ENCODE results near the gene DOCK8. TPM values are rescaled to one million over a fixed set of nuclear protein-coding genes. Genes with fewer than 3 reads are reported as not detected.

DOCK8 gene
- total RNA-seq, 1 donor from 2014 or later, result 3.8 TPM

- Histone ChIP-seq H3K36me3 (ENCODE audit: control insufficient read depth, insufficient read depth, low read length) (no peaks in the 10 kb centered on the region), H3K4me3 (ENCODE audit: low read depth, low read length) (no peak overlapping the region), H3K27me3 (ENCODE audit: control insufficient read depth, insufficient read depth, low read length) (no peaks in the 10 kb centered on the region)
- no peak for DNase-seq (ENCODE audit: low read depth)
- TF ChIP-seq CTCF (IDR thresholded peaks at IDR 0.05; ENCODE audit: insufficient read depth, low read length, poor library complexity, severe bottlenecking), result no peak
These were observed 45.0 kb downstream of the DOCK8 start for GRCh38 chr9:259405-260404.

- no peak for TF ChIP-seq CTCF (IDR thresholded peaks at IDR 0.05; ENCODE audit: insufficient read depth, low read length, poor library complexity, severe bottlenecking)
- Histone ChIP-seq H3K36me3 (ENCODE audit: control insufficient read depth, insufficient read depth, low read length) (no peaks in the 10 kb centered on the region), H3K27me3 (ENCODE audit: control insufficient read depth, insufficient read depth, low read length) (no peaks in the 10 kb centered on the region), H3K4me3 (ENCODE audit: low read depth, low read length) (no peak overlapping the region)
- DNase-seq (ENCODE audit: low read depth), result no peak
These were observed 49.6 kb downstream of the DOCK8 start for GRCh38 chr9:264231-264630.

GRCh38 chr9:265209-265870, 50.7 kb downstream of the DOCK8 start:
- DNase-seq (ENCODE audit: low read depth), result no peak
- H3K27me3 ChIP-seq (ENCODE audit: control insufficient read depth, insufficient read depth, low read length), result no peaks in the 10 kb centered on the region
- no peaks in the 10 kb centered on the region for H3K36me3 ChIP-seq (ENCODE audit: control insufficient read depth, insufficient read depth, low read length)
- H3K4me3 ChIP-seq (ENCODE audit: low read depth, low read length), result no peak overlapping the region
- no peak for TF ChIP-seq CTCF (IDR thresholded peaks at IDR 0.05; ENCODE audit: insufficient read depth, low read length, poor library complexity, severe bottlenecking)

- Histone ChIP-seq H3K36me3 (ENCODE audit: control insufficient read depth, insufficient read depth, low read length) (no peaks in the 10 kb centered on the region), H3K4me3 (ENCODE audit: low read depth, low read length) (no peak overlapping the region)
- no peak for TF ChIP-seq CTCF (IDR thresholded peaks at IDR 0.05; ENCODE audit: insufficient read depth, low read length, poor library complexity, severe bottlenecking)
These were observed 51.6 kb downstream of the DOCK8 start for GRCh38 chr9:266228-266627.

GRCh38 chr9:268616-269015, 54.0 kb downstream of the DOCK8 start:
- DNase-seq (ENCODE audit: low read depth), result no peak
- Histone ChIP-seq H3K36me3 (ENCODE audit: control insufficient read depth, insufficient read depth, low read length) (no peaks in the 10 kb centered on the region), H3K27me3 (ENCODE audit: control insufficient read depth, insufficient read depth, low read length) (no peaks in the 10 kb centered on the region), H3K4me3 (ENCODE audit: low read depth, low read length) (no peak overlapping the region)
- no peak for TF ChIP-seq CTCF (IDR thresholded peaks at IDR 0.05; ENCODE audit: insufficient read depth, low read length, poor library complexity, severe bottlenecking)

More at GRCh38 chr9:266228-266627, 51.6 kb downstream of the DOCK8 start:
- no peaks in the 10 kb centered on the region for H3K27me3 ChIP-seq (ENCODE audit: control insufficient read depth, insufficient read depth, low read length)
- DNase-seq (ENCODE audit: low read depth), result no peak
